Measurements from ENCODE around the gene FNDC3B. TPM values are rescaled to one million over a fixed set of nuclear protein-coding genes. Genes with fewer than 3 reads are reported as not detected.

Gene FNDC3B
- polyA plus RNA-seq, 12 donors: 35.7 to 87.3 (median 64.8) TPM; not detected in 1

DNA sequence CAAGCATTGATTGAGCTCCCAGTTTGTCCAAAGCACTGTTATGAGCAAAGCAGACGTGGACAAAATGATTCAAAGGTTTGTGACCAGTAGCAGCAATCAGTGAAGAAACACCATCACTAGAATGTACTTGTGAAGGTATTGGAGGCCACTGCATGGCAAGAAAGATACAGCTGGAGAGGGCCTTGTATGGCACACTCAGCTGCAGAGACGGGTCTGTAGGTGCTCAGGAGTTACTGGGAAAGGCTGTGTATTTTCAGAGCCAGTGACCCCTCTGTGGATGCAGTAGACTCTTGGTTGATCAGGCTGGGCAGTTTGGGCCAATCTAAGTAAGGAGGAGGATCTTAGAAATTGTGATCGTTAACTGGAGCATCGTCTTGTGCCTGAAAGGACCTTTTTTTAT, 288.9 kb downstream of the FNDC3B start:
- DNase-seq: no peak

GRCh38 chr3:172329070-172329469, 289.7 kb downstream of the FNDC3B start:
- no peak for DNase-seq

DNA sequence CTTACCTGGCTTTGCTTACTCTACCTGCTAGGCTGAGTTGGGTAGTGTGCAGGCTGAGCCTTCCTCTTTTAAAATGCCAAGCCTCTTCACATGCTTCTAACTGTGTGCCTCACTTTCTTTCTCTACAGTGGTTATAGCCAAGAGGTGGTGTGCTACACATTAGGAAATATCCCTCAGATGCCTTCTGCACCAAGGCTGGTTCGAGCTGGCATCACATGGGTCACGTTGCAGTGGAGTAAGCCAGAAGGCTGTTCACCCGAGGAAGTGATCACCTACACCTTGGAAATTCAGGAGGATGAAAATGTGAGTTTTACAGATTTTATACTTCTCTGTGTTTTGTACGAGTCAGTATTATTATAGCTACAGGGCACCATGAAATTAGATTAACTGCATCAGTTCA, 291.0 kb downstream of the FNDC3B start:
- DNase-seq: no peak

GRCh38 chr3:172332256-172333041, 293.1 kb downstream of the FNDC3B start:
- peak; percentile 73 for DNase-seq

DNA sequence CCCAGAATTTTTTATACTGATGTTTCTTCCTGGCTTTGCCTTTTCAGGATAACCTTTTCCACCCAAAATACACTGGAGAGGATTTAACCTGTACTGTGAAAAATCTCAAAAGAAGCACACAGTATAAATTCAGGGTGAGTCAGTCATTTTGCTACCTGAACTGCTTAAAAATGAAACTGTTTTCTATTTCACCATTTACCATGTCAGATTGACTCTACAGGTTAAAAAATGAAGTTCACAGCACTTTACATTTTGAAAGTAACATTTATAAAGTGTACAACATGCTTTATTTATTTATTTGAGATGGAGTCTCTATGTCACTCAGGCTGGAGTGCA, 293.6 kb downstream of the FNDC3B start:
- no peak for DNase-seq

DNA sequence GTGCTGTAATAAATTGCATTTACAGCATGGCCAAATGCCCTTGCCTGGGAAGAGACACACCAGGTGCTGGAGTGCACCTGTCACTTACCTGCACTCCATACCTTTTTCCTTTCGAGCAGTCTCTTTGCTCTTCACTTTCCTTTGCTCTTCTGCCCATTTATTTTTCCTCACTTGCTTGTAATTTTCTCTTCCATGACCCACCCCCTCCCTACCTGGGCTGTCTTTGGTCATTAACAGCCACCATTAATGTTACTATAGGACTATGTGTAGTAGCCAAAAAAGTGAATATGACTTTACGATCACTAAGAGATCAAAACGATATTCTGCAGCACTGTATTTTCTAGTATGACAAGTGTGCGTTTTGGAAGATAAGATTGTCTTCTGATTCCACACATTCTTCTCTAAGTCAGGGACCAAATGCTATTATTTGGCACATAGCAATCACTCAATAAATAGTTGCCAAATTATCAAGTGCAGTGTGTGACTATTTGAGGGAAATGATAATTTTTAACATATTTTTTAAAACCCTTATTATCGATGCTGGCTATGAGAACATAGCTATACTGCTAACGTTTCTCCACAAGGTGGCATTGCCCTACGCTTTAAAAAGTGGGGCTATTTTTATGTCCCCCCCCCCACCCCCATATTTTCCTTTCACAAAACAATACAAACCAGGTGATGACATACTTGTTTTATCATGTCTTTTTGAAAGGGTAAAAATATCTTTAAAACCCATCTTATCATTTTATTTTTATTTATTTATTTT, 294.5 kb downstream of the FNDC3B start:
- no peak for DNase-seq

- no peak for DNase-seq
Observed at GRCh38 chr3:172334671-172335207, 295.4 kb downstream of the FNDC3B start.

DNA sequence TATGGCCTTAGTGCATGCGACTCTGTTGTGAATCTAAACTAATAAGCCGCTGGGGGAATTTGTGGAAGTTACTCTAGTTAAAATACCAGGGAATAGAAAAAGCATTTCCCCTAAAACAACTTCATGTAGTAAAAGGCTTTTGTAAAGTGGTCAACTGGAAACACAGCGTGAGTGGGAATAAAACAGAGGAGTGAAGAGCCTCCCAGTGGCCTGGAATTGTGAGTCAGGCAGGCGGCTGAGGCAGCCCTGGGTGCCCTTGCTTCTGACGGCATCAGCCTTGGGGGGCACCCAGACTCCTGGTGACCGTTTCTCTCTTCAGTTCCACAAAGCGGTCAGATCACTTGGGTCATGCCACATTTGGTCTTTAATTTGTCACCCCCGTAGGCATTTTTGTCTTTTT, 300.5 kb downstream of the FNDC3B start:
- no peak for DNase-seq

- DNase-seq: no peak
Observed at GRCh38 chr3:172340583-172340982, 301.2 kb downstream of the FNDC3B start.

GRCh38 chr3:172341482-172342059, 302.2 kb downstream of the FNDC3B start:
- DNase-seq: peak; percentile 62

GRCh38 chr3:172342097-172342659, 302.8 kb downstream of the FNDC3B start:
- no peak for DNase-seq

- no peak for DNase-seq
Observed at GRCh38 chr3:172343117-172343516, 303.7 kb downstream of the FNDC3B start.

DNA sequence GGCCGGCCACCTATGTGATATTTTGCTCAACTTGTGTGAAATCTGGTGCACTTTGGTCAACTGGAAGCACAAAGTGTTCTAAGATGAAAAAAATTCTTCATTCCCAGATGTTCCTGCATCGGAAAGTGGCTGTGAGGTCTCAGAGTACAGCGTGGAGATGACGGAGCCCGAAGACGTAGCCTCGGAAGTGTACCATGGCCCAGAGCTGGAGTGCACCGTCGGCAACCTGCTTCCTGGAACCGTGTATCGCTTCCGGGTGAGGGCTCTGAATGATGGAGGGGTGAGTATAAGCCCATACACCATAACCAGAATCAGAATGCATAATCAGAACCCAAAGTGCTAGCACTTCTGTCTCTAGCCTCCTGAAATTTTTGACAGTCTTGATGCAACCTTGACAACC, 304.6 kb downstream of the FNDC3B start:
- no peak for DNase-seq

DNA sequence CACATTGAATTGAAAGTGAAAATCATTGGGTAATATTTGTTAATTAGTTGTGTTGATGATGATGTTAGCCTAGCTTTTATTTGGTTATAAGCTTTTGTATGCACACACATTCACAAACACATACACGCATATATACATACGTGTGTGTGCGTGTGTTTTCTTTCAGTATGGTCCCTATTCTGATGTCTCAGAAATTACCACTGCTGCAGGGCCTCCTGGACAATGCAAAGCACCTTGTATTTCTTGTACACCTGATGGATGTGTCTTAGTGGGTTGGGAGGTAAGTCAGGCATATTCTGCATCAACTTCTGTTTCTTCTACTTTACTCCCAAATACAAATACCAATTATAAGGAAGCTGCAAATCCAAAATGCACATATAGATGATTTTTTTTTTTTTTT, 306.8 kb downstream of the FNDC3B start:
- DNase-seq: no peak

- DNase-seq: no peak
Observed at GRCh38 chr3:172347895-172348679, 308.7 kb downstream of the FNDC3B start.

GRCh38 chr3:172351895-172352466, 312.6 kb downstream of the FNDC3B start:
- no peak for DNase-seq

DNA sequence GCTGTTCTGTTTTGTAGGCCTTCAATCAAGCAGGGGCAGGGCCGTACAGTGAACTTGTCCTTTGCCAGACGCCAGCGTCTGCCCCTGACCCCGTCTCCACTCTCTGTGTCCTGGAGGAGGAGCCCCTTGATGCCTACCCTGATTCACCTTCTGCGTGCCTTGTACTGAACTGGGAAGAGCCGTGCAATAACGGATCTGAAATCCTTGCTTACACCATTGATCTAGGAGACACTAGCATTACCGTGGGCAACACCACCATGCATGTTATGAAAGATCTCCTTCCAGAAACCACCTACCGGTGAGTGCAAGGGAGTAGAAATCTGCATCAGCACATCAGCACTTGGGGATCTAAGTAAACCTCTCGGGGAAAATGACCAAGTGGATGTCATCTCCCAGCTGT, 313.4 kb downstream of the FNDC3B start:
- DNase-seq: no peak

- DNase-seq: no peak
Observed at GRCh38 chr3:172354931-172355499, 315.6 kb downstream of the FNDC3B start.

- DNase-seq: peak; percentile 35
Observed at GRCh38 chr3:172355836-172356235, 316.5 kb downstream of the FNDC3B start.

DNA sequence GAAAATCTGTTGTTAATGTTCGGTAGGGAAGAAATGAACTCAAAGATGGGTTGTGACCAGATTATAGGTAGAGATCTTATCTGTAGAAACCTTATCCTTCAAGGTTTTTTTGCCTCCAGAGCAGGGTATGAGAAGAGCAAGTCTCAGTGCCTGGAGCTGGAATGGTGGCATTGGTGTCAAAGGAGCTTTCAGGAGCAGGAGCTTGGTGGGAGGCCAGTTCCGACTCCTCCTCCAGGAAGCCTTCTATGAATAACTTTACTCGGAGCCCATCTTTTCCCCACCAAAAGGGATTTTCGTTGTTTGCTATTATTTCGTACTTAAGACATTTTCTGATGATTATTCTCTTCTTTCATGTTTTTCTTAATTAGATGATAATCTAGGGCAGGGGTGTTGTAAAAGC, 317.0 kb downstream of the FNDC3B start:
- no peak for DNase-seq
